DMS153 treated with DMSO at 0.1 percent for 48 hours (cell line): ENCODE measurements around the gene IL9.
A peak's percentile ranks its signal among the peaks of the same experiment; 100 is the strongest.

Source experiments
- DNase-seq: peaks from one replicate; lab custom pipeline; 2025; ENCODE audit not compliant: unreplicated experiment; lab: John Stamatoyannopoulos, UW

Gene IL9

GRCh38 chr5:135895474-135896006, at the start of gene IL9:
IL9 (minus strand) TSS chr5:135895841; CDS start chr5:135895816, 25 bp downstream.
- DNase-seq = no peak

- DNase-seq = peak; percentile 45
These were observed 49.4 kb upstream of the IL9 start for GRCh38 chr5:135944967-135945560.

GRCh38 chr5:135944564-135944963, 48.9 kb upstream of the IL9 start:
- no peak for DNase-seq

GRCh38 chr5:135942202-135942771, 46.6 kb upstream of the IL9 start:
- no peak for DNase-seq

- no peak for DNase-seq
These were observed 46.1 kb upstream of the IL9 start for GRCh38 chr5:135941711-135942110.

GRCh38 chr5:135937245-135937911, 41.7 kb upstream of the IL9 start:
- DNase-seq = no peak

- DNase-seq = no peak
These were observed 39.3 kb upstream of the IL9 start for GRCh38 chr5:135934939-135935338.

- DNase-seq = no peak
These were observed 35.3 kb upstream of the IL9 start for GRCh38 chr5:135930949-135931295.

- DNase-seq = no peak
These were observed 34.6 kb upstream of the IL9 start for GRCh38 chr5:135930029-135930948.

GRCh38 chr5:135921388-135921787, 25.7 kb upstream of the IL9 start:
- no peak for DNase-seq

GRCh38 chr5:135920199-135920598, 24.6 kb upstream of the IL9 start:
- DNase-seq = no peak

GRCh38 chr5:135916638-135917263, 21.1 kb upstream of the IL9 start:
- DNase-seq = no peak

- DNase-seq = no peak
These were observed 19.9 kb upstream of the IL9 start for GRCh38 chr5:135915466-135916001.

- DNase-seq = no peak
These were observed 18.3 kb upstream of the IL9 start for GRCh38 chr5:135913713-135914626.

- no peak for DNase-seq
These were observed 9.5 kb upstream of the IL9 start for GRCh38 chr5:135905144-135905543.

- no peak for DNase-seq
These were observed 6.0 kb upstream of the IL9 start for GRCh38 chr5:135901633-135902032.

- DNase-seq = no peak
These were observed 4.6 kb upstream of the IL9 start for GRCh38 chr5:135900276-135900675.

- DNase-seq = no peak
These were observed 3.0 kb upstream of the IL9 start for GRCh38 chr5:135898651-135899050.

GRCh38 chr5:135894789-135895188, 852 bp downstream of the IL9 start:
- no peak for DNase-seq

GRCh38 chr5:135894276-135894675, 1.4 kb downstream of the IL9 start:
- DNase-seq = no peak
